AG09319 (cell line): ENCODE data around the gene DENND1C.
"Not testable (repeated sequence)": the region's sequence is repeated elsewhere in the genome, so short reads cannot be mapped to it uniquely, and the experiment has no call there.

ENCODE experiments used
- DNase-seq: peaks from one replicate; pipeline ENCODE4 v3.0.0-alpha.2; 2010; ENCODE audit warnings: low read depth; ENCODE audit errors: extremely low read depth
- TF ChIP-seq, protein P1 (sequence below): IDR thresholded peaks from 2 replicates; pipeline ENCODE4 v1.5.1; 2011; ENCODE audit warnings: low read depth, mild to moderate bottlenecking, inconsistent platforms, low read length, moderate library complexity

Gene DENND1C

DNA sequence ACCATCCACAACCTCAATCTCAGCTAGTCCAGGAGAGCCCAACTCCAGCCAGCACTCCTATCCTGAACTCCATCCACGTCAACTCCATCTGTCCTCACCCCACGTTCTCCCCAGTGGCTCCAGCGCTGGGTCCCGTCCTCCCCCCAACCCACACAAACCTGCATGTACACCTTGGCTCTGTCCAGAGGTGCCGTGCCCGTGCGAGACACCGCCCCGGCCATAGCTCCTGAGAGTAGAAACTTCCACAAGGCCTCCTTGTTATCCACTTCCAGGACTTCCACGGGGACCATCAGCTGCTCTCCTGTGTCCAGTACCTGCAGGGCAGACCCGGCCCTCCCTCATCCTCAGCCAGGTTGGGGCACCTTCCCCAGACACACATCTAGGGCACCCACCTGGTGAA is 49.7 kb downstream of the DENND1C start:
- no peak for DNase-seq
- TF ChIP-seq, protein P1, sequence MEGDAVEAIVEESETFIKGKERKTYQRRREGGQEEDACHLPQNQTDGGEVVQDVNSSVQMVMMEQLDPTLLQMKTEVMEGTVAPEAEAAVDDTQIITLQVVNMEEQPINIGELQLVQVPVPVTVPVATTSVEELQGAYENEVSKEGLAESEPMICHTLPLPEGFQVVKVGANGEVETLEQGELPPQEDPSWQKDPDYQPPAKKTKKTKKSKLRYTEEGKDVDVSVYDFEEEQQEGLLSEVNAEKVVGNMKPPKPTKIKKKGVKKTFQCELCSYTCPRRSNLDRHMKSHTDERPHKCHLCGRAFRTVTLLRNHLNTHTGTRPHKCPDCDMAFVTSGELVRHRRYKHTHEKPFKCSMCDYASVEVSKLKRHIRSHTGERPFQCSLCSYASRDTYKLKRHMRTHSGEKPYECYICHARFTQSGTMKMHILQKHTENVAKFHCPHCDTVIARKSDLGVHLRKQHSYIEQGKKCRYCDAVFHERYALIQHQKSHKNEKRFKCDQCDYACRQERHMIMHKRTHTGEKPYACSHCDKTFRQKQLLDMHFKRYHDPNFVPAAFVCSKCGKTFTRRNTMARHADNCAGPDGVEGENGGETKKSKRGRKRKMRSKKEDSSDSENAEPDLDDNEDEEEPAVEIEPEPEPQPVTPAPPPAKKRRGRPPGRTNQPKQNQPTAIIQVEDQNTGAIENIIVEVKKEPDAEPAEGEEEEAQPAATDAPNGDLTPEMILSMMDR: no peak

DNA sequence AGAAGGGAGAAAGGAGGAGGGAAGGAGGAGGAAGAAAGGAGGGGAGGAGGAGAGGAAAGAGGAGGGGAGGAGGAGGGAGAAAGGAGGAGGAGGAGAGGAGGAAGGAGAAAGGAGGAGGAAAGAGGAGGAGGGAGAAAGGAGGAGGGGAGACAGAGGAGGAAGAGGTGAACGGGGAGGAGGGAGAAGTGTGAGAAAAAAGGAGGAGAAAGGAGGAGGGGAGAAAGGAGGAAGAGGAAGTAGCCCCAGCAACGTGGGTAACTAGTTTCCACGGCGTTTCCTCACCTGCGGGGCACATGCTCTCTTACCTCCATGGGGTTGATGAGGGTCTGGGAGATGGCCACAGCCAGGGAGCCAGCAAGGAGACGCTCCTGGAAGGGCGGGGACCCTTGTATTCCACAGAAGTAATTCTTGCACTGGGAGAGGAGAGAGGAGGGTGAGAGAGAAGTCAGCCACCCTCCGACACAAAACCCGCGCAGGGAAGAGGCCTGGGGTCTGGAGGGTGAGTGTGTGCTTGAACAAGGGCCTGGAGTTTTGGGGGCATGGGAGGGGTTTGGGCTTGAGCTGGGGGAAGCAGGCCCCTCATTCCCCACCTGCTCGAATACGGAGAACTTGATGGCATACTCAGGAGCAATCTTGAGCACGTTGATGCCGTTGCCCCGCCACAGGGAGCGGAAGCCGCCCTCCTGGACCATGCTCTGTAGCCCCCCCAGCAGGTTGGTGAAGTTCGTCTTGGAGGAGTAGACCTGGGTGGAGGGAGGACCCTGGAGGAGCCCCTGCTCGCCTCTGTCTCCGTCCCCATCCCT is 52.0 kb downstream of the DENND1C start:
- no peak for DNase-seq
- TF ChIP-seq, protein P1: no peak

DNA sequence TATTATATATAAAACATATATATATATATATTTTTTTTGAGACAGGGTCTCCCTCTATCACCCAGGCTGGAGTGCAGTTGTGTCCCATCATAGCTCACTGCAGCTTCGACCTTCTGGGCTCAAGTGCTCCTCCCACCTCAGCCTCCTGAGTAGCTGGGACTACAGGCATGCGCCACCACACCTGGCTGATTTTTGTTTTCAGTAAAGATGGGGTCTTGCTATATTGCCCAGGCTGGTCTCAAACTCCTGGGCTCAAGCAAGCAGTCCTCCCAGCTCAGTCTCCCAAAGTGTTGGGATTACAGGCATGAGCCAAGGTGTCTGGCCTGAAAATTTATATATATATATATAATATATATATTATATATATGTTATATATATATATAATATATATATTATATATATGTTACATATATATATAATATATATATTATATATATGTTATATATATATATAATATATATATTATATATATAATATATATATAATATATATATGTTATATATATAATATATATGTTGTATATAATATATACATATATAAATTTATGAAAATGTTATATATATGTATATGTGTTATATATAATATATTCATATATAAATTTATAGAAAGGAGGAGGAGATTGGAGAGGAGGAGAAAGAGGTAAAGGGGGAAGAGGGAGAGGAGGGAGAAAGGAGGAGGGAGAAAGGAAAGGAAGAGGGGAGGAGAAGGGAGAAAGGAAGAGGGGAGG is 52.7 kb downstream of the DENND1C start:
- not testable (repeated sequence) for DNase-seq

DNA sequence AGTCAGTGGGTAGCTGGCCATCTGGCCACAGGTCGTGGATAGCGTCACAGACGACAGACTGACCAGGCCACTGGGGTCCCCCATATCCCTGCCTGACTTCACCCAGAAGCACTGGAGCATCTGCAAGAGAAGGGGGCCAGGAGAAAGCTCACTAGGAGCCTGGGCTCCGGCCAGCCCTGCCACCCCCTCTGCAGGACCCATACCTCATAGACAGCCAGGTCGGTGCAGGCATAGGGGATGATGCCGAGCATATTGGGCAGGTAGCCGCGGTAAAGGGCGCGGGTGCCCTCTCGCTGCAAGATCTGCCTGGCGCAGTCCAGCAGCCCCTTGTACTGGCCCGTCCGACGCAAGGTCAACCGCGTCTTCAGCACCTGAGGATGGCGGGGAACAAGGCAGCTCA is 54.5 kb downstream of the DENND1C start:
- TF ChIP-seq, protein P1: no peak
- DNase-seq: no peak

DNA sequence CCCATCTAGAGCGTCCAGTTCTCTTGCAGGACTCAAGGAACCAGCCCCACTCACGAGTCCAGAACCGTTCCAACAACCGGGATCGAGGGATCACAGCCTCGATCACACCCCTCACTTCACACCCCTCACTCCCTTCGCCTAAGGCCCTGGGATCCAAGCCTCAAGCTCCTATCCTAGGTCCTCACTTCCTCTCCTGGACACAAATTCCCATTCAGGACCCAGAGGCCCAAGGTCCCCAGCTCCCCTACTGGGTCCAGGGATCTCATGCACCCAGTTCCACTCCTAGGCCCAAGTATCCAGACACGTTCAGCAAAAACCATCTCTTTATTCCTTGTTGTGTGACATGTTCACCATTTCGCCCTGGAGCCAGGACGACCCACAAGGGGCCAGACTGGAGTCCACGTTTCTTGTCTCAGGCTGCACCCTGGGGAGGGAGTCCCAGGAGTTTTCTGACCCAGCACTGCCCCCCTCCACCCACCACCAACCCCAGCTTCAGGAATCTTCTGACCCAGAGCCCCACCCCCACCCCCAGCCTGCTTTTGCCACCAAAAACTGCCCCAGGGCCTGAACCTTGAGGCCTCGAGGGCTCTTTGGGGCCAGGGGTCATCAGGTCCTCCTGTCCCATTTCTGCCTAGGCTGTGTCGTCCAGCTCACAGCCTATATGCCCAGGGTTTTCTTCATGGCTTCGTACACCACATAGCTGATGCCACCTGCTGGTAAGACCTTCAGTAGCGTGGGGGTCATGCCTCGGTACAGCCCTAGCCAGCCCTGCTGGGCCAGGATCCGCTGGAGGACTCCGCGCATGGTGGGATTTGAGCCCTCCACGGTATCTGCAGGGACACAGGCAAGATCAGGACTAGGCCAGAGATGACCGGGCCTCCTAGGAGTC is 55.6 kb downstream of the DENND1C start:
- no peak for DNase-seq
- TF ChIP-seq, protein P1: no peak

DNA sequence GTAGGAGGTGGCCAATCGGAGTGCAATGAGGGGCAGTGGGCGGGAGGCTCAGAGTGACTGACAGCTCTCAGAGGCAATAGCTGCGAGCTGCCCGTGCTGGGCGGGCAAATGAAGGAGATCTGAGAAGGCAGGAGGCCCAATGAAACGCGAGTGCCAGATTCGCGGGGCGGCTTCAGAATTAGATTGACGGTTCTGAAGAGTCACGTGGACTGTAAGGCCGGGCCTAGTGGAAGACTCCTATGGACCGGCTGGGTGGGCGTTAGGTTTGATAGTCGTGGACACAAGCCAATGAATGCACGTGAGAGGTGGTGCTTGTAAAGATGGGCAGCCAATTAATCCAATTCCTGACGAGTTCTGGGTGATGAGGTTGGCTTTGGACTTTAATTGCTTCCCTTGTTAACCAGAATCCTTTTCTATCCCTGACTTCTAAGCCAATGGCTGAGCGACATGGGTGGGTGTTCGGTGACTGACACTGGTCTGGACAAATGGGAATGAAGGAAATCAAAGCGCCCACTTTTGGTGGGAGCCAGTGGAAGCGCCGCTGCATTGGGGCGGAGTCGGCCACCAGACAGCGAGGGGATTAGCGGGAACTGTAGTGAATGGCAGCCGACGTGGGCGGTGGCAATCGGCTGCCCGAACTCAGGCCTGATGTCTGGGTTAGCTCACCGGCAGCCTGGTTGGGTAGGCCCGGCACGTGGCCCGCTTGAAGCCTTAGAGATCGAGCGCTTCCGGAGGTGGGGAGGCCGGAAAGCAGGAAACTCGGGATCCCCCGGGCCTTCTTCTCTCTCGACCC is 56.5 kb downstream of the DENND1C start:
- DNase-seq: peak; percentile 100
- TF ChIP-seq, protein P1: no peak
